IPS-20b (cell line): ENCODE results near the gene ACOX1.
"Not testable (repeated sequence)": the region's sequence is repeated elsewhere in the genome, so short reads cannot be mapped to it uniquely, and the experiment has no call there.

Experiments
- H3K27ac ChIP-seq: one replicate; pipeline ENCODE4 v1.5.1; 2013; ENCODE audit warnings: low read length
- H3K27me3 ChIP-seq: 2 replicates; pipeline ENCODE4 v1.6.1; 2013; ENCODE audit warnings: mild to moderate bottlenecking, low read length, inconsistent platforms; ENCODE audit not compliant: insufficient read depth
- H3K36me3 ChIP-seq: 2 replicates; pipeline ENCODE4 v1.6.1; 2013; ENCODE audit warnings: low read depth, mild to moderate bottlenecking, inconsistent platforms, low read length, moderate library complexity; ENCODE audit not compliant: insufficient read depth
- H3K4me1 ChIP-seq: 2 replicates; pipeline ENCODE4 v1.6.1; 2013; ENCODE audit warnings: mild to moderate bottlenecking, control low read depth, inconsistent platforms, low read length, moderate library complexity; ENCODE audit not compliant: insufficient read depth
- H3K4me3 ChIP-seq: 2 replicates; pipeline ENCODE4 v1.5.1; 2013; ENCODE audit warnings: mild to moderate bottlenecking, low read length, inconsistent platforms
- H3K9ac ChIP-seq: 2 replicates; pipeline ENCODE4 v1.6.1; 2013; ENCODE audit warnings: low read depth, mild to moderate bottlenecking, inconsistent platforms, low read length, moderate library complexity
- H3K9me3 ChIP-seq: 2 replicates; pipeline ENCODE4 v1.6.1; 2013; ENCODE audit warnings: mild to moderate bottlenecking, low read depth, low read length, inconsistent platforms; ENCODE audit not compliant: insufficient read depth

ACOX1 gene

DNA sequence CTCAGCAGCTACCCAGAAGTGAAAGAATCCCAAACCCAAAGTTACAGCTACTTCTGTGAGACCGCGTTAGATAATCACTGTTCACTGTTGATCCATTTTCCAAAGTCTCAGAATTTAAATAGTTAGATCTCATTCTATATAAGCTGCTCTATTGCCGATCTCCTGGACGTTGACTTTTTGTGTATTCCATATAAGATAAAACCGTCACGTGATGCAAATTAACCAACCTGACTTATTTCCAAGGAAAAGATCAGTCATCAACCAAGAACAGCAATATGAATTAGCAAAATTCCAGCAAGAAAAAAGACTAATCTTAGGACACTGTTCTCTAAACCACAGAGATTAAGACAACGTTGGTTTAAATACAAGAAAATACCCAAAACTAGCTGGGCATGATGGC lies 8.3 kb downstream of the ACOX1 start:
- Histone ChIP-seq H3K4me1 (no peaks in the 10 kb centered on the region), H3K27me3 (no peaks in the 10 kb centered on the region), H3K27ac (no peak overlapping the region), H3K9ac (no peak overlapping the region), H3K36me3 (peaks cover 19% of the 10 kb centered on the region), H3K9me3 (no peaks in the 10 kb centered on the region), H3K4me3 (no peak overlapping the region)

DNA sequence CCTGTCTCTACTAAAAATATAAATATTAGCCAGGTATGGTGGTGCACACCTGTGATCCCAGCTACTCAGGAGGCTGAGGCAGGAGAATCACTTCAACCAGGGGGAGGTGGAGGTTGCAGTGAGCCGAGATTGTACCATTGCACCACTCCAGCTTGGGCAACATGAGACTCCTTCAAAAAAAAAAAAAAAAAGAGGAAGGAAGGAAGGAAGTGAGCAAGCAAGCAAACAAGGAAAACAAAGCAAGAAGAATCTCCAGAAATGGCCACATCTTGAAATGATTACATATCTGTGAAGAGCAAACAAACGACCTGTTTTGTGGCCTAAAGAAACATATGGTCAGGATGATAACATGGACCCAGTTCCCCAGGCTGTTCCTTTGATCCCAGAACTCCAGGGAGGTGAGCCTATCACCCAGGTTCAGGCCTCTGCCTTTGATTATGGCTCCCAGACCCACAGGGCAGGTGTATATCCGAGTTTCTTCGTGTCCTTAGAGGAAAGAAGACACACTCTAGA lies 8.9 kb downstream of the ACOX1 start:
- Histone ChIP-seq H3K27ac (no peak overlapping the region), H3K9me3 (no peaks in the 10 kb centered on the region), H3K4me1 (no peaks in the 10 kb centered on the region), H3K27me3 (no peaks in the 10 kb centered on the region), H3K36me3 (peaks cover 19% of the 10 kb centered on the region), H3K9ac (no peak overlapping the region), H3K4me3 (no peak overlapping the region)

DNA sequence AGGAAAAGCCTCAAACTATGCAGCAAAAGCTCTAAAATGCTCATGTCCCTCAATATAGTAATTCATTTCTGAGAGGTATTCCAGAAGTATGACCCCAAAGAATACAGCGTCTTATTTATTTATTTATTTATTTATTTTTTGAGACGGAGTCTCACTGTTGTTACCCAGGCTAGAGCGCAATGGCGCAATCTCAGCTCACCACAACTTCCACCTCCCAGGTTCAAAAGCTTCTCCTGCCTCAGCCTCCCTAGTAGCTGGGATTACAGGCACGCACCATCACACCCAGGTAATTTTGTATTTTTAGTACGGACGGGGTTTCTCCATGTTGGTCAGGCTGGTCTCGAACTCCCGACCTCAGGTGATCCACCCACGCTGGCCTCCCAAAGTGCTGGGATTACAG lies 9.9 kb downstream of the ACOX1 start:
- not testable (repeated sequence) for H3K9ac ChIP-seq, H3K4me1 ChIP-seq, H3K4me3 ChIP-seq, H3K9me3 ChIP-seq, H3K27ac ChIP-seq, H3K27me3 ChIP-seq
- peaks cover 14% of the 10 kb centered on the region for H3K36me3 ChIP-seq

DNA sequence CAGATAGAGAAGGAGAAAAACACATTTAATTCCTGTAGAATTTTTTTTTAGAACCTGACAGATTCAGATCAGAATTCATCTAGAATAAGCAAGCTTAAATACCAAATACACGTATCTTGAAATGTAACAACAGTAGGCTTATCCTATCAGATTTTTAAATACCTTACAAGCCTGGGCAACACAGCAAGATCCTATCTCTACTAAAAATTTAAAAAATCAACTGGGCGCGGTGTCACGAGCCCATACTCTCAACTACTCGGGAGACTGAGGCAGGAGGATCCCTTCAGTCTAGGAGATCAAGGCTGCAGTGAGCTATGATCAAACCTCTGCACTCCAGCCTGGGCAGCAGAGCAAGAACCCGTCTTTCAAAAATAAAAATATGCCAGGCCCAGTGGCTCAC lies 13.5 kb downstream of the ACOX1 start:
- Histone ChIP-seq H3K9me3 (no peaks in the 10 kb centered on the region), H3K4me3 (no peak overlapping the region), H3K4me1 (peaks cover 2% of the 10 kb centered on the region; the same call in 1 of the 2 replicates), H3K27me3 (no peaks in the 10 kb centered on the region), H3K27ac (no peak overlapping the region), H3K36me3 (peaks cover 4% of the 10 kb centered on the region; the same call in 1 of the 2 replicates), H3K9ac (no peak overlapping the region)

DNA sequence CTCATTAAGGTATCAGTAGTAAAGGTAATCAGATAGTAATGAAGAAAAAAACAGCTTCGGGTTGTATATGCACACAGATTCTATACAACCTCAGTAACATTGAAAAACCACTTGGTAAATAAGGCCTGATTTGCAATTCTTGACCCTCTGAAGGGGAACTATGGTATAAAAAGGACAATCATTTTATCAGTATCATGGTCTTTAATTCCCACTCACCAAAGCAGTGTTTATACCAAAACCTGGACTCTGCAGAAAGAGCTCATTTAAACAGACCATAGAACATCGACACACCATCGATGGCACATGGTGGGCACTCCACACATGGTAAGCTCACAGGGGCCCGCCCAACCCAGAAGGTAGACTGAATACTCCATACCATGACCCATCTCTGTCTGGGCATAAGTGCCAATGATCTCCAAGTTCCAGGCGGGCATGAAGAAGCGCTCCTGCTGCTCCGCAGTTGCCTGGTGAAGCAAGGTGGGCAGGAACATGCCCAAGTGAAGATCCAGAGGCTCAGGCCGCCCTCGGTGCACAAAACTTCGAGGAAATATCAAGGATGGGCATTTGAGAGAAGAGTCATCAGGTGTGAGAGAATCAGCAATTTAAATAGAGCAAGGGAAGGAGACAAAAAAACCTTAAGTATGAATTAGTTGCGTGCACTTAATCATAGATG lies 19.0 kb downstream of the ACOX1 start:
- Histone ChIP-seq H3K36me3 (peaks cover 10% of the 10 kb centered on the region), H3K4me3 (peak overlapping the region; percentile 45), H3K9ac (peak overlapping the region; percentile 27; the same call in 1 of the 2 replicates)

DNA sequence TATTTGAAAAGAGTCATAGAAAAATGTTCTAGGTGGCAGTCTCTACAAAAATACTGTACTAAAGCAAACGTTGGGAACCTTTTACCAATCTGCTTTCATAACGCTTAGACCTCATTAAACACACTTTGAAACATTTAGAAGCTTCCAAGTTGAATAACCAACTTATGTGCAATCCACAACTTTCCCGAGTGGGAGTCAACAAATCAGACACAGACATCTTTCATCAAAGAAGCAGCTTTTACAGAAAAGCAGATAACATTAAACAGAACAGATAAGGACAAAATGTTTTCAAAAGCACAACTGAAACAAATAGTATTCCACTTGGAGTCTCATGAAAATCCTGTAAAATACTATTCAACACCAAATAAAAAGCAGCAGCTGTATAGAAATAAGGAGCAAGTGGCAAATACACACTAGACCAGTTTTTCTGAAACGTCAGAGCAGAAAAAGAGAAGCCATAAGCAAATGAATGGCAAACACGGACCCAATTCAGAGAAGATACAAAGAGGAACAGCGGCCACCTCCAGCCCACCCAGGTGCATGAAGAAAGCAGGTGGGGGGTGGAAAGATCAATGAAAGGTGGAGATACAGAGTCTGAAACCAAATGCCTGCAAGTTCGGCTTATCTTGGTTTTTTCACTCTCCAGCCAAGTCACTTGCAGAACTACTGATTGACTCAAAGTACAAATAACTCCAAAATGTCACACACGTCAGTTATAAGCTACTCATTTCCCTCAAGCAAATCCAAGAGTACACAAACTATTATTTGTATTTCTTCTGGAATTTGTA lies 19.7 kb downstream of the ACOX1 start:
- Histone ChIP-seq H3K36me3 (peaks cover 14% of the 10 kb centered on the region), H3K27ac (no peak overlapping the region), H3K27me3 (no peaks in the 10 kb centered on the region), H3K4me1 (peaks cover 20% of the 10 kb centered on the region), H3K4me3 (peak overlapping the region; percentile 45), H3K9me3 (no peaks in the 10 kb centered on the region), H3K9ac (peak overlapping the region; percentile 27; the same call in 1 of the 2 replicates)

More for the DNA sequence above, 19.0 kb downstream of the ACOX1 start:
- H3K27ac ChIP-seq: no peak overlapping the region
- H3K9me3 ChIP-seq: no peaks in the 10 kb centered on the region
- H3K27me3 ChIP-seq: no peaks in the 10 kb centered on the region
- peaks cover 20% of the 10 kb centered on the region for H3K4me1 ChIP-seq

DNA sequence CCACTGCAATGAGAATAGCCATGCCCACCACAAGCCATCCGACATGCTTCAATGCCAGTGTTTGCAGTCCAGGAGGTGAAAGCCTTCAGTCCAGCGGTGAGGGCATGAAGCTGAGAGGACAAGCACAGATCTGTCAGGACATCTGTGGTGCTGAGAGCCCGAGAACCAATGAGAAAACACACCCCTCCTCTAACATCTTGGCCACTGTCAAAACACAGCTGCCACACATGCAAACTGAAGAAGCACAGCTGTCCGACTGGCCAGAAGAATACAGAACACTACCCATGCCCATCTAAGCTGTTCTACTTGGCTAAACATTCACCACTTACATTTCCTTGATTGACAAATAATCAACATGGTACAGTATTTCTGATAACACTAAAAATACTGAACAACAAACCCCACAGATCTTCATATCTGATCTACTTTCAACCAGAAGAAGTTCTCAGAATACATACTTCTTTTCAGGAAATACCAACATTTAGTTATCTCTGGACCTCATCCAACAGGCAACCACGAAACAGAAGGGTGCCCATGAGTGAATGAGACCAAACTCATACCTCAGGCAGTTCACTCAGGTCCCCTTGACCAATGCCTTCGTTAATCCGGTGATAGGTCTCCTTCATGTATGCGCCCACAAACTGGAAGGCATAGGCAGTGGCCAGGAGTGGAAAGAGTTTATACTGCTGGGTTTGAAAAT lies 28.0 kb downstream of the ACOX1 start:
- Histone ChIP-seq H3K4me3 (no peak overlapping the region), H3K9me3 (no peaks in the 10 kb centered on the region), H3K9ac (no peak overlapping the region), H3K36me3 (peaks cover 85% of the 10 kb centered on the region), H3K27ac (no peak overlapping the region), H3K4me1 (no peaks in the 10 kb centered on the region), H3K27me3 (no peaks in the 10 kb centered on the region)

DNA sequence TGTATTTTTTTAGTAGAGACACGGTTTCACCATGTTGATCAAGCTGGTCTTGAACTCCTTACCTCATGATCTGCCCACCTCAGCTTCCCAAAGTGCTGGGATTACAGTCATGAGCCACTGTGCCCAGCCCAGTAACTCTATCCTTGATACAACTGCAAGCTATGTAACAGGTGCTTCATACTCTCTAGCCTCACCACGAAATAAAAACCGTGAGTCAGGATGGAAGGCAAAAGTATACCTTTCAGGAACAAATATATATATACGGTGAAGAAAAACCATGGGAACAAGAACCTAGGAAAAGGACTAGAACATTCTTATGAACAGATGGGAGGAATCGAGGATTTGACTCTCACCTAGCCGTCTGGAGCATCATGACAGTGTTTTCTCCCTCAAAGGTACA lies 28.5 kb downstream of the ACOX1 start:
- Histone ChIP-seq H3K27me3 (no peaks in the 10 kb centered on the region), H3K9ac (no peak overlapping the region), H3K4me3 (no peak overlapping the region), H3K9me3 (no peaks in the 10 kb centered on the region), H3K27ac (no peak overlapping the region), H3K36me3 (peaks cover 85% of the 10 kb centered on the region), H3K4me1 (no peaks in the 10 kb centered on the region)

DNA sequence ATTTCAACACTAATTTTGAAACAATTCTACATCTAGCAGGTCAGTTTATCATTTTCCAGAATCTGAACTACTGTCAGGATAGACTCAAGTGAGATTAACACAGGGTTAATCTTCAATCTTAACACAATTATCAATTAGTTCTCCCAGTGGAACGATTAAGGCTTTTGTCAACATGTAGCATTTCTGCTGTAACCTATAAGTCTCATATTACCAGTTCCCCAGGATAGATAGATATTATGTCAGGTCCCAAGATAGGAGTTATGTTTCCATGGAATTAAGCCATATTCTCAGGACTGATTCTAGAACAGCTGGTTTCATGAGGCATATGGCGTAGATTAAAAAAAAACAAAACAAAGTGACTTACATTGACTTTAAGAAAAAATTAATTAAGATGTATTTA lies 33.8 kb downstream of the ACOX1 start:
- Histone ChIP-seq H3K36me3 (peaks cover 53% of the 10 kb centered on the region), H3K9ac (no peak overlapping the region), H3K27me3 (no peaks in the 10 kb centered on the region), H3K9me3 (no peaks in the 10 kb centered on the region), H3K4me1 (peaks cover 4% of the 10 kb centered on the region; the same call in 1 of the 2 replicates), H3K4me3 (no peak overlapping the region), H3K27ac (no peak overlapping the region)

DNA sequence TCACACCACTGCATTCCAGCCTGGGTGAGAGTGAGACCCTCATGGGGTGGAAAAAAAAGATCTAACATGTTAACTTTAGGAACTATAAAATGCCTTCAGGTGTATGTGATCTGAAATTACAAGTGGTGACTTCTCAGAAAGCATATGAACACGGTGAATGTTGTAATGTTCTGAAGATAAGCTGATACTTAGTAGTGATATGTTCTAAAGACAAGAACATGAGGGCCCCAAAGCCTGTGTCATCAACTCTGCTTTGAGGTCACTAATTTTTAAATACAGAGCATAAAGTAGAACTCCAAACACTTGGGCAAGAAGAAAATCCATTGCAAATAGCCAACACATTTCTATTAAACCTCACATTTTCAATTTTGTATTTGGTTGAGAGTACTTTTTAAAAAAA lies 35.5 kb downstream of the ACOX1 start:
- no peak overlapping the region for H3K4me3 ChIP-seq

DNA sequence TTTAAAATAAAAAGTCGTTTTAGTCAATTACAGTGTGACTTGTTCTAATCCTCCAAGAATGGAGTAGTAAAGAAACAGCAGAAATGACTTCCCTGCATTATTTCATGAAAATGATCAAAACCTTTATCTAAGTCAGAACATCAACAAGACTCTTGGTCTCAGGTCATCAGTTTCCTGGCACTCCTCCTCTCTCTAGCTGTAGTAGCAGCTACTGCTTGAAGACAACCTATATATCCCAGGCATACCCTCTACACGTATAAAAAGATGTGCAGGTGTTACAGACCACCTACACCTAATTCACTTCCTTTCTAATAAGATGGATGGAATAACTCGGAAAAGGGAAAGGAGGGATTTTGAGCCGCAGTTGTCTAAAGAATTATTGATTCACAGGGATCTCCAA lies 36.5 kb downstream of the ACOX1 start:
- Histone ChIP-seq H3K4me3 (no peak overlapping the region), H3K9ac (no peak overlapping the region), H3K9me3 (no peaks in the 10 kb centered on the region), H3K27me3 (no peaks in the 10 kb centered on the region), H3K4me1 (peaks cover 4% of the 10 kb centered on the region; the same call in 1 of the 2 replicates), H3K27ac (no peak overlapping the region), H3K36me3 (peaks cover 28% of the 10 kb centered on the region)

More for the DNA sequence above, 35.5 kb downstream of the ACOX1 start:
- no peaks in the 10 kb centered on the region for H3K9me3 ChIP-seq
- peaks cover 38% of the 10 kb centered on the region for H3K36me3 ChIP-seq
- H3K9ac ChIP-seq: no peak overlapping the region
- no peaks in the 10 kb centered on the region for H3K27me3 ChIP-seq
- peaks cover 4% of the 10 kb centered on the region; the same call in 1 of the 2 replicates for H3K4me1 ChIP-seq
- no peak overlapping the region for H3K27ac ChIP-seq
